Type B pancreatic cell (in vitro differentiated cells): ENCODE data around the gene PHLPP1. TPM values are rescaled to one million over a fixed set of nuclear protein-coding genes. Genes with fewer than 3 reads are reported as not detected.

Source experiments
- DNase-seq: peaks from one replicate; pipeline ENCODE4 v3.0.0; 2021; ENCODE audit warnings: mixed read lengths; ENCODE audit not compliant: unreplicated experiment; ENCODE audit errors: extremely low spot score
- H3K27ac Mint-ChIP-seq: 2 replicates; pipeline ENCODE4 v1.8.0; 2021; ENCODE audit warnings: mild to moderate bottlenecking, mixed read lengths
- H3K27me3 Mint-ChIP-seq: 2 replicates; pipeline ENCODE4 v1.8.0; 2021; ENCODE audit warnings: mixed read lengths
- H3K36me3 Mint-ChIP-seq: 2 replicates; pipeline ENCODE4 v1.8.0; 2021; ENCODE audit warnings: mixed read lengths
- H3K4me1 Mint-ChIP-seq: one replicate; pipeline ENCODE4 v1.8.0; 2021; ENCODE audit warnings: mixed read lengths; ENCODE audit not compliant: unreplicated experiment
- H3K4me3 Mint-ChIP-seq: 2 replicates; pipeline ENCODE4 v1.8.0; 2021; ENCODE audit warnings: mild to moderate bottlenecking, mixed read lengths
- H3K9me3 Mint-ChIP-seq: 2 replicates; pipeline ENCODE4 v1.8.0; 2021; ENCODE audit warnings: mixed read lengths
- total RNA-seq: library from RNA; stranded (reverse); gene quantifications from 2 replicates; pipeline ENCODE4 v1.2.1, GENCODE V29; 2021; ENCODE audit warnings: low replicate concordance
- TF ChIP-seq, protein P1 (sequence below): fragments of 200-600 bp; sonication (generic); conservative IDR thresholded peaks from 2 replicates; pipeline ENCODE4 v1.5.0; 2021; ENCODE audit warnings: antibody characterized with exemption, mild to moderate bottlenecking

Gene PHLPP1
- total RNA-seq, 1 donor from 2014 or later = 28.5 TPM

DNA sequence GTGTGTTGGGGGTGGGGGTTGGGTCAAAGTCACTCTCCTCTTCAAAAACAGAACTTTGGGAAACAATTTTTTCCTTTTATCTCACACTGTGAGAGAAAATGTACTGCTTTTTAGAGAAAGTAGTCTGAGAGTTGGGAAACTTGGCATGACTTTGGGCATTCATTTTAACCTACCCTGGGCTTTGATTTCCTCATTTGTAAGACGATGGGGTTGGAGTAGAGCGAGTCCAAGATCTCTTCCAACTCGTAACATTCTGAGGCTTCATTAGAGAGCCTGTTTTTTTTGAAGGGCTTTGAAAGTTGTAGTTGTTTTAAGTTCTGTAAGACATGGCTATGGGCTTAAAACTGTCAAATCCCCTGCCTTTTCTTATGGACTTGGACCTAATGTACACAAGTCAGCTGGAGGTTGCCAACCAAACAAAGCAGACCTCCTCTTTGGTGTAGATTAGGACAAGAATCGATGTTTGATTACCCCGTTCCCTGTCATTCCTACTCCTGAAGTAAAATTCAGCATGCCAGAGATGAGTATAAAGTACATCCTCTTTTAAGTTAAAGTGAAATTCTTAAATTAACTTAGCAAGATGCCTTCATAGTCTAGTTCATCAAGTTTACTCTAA, 8.4 kb downstream of the PHLPP1 start:
- Mint-ChIP-seq H3K9me3 (no peaks in the 10 kb centered on the region), H3K4me1 (peaks cover 34% of the 10 kb centered on the region), H3K27ac (no peak overlapping the region), H3K27me3 (no peaks in the 10 kb centered on the region), H3K36me3 (peaks cover 6% of the 10 kb centered on the region), H3K4me3 (no peak overlapping the region)
- TF ChIP-seq, protein P1, sequence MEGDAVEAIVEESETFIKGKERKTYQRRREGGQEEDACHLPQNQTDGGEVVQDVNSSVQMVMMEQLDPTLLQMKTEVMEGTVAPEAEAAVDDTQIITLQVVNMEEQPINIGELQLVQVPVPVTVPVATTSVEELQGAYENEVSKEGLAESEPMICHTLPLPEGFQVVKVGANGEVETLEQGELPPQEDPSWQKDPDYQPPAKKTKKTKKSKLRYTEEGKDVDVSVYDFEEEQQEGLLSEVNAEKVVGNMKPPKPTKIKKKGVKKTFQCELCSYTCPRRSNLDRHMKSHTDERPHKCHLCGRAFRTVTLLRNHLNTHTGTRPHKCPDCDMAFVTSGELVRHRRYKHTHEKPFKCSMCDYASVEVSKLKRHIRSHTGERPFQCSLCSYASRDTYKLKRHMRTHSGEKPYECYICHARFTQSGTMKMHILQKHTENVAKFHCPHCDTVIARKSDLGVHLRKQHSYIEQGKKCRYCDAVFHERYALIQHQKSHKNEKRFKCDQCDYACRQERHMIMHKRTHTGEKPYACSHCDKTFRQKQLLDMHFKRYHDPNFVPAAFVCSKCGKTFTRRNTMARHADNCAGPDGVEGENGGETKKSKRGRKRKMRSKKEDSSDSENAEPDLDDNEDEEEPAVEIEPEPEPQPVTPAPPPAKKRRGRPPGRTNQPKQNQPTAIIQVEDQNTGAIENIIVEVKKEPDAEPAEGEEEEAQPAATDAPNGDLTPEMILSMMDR = no peak
- no peak for DNase-seq

- Mint-ChIP-seq H3K27ac (no peak overlapping the region), H3K4me3 (no peak overlapping the region), H3K9me3 (no peaks in the 10 kb centered on the region), H3K4me1 (peaks cover 15% of the 10 kb centered on the region), H3K36me3 (peaks cover 17% of the 10 kb centered on the region), H3K27me3 (no peaks in the 10 kb centered on the region)
- DNase-seq = no peak
- TF ChIP-seq, protein P1 = no peak
Observed at GRCh38 chr18:62725896-62726295, 10.6 kb downstream of the PHLPP1 start.

GRCh38 chr18:62728254-62728653, 12.9 kb downstream of the PHLPP1 start:
- no peak for DNase-seq
- no peak overlapping the region for H3K4me3 Mint-ChIP-seq
- H3K36me3 Mint-ChIP-seq = peaks cover 22% of the 10 kb centered on the region
- TF ChIP-seq, protein P1 = no peak
- peaks cover 3% of the 10 kb centered on the region for H3K4me1 Mint-ChIP-seq
- H3K27ac Mint-ChIP-seq = no peak overlapping the region
- H3K27me3 Mint-ChIP-seq = no peaks in the 10 kb centered on the region
- H3K9me3 Mint-ChIP-seq = peaks cover 7% of the 10 kb centered on the region

DNA sequence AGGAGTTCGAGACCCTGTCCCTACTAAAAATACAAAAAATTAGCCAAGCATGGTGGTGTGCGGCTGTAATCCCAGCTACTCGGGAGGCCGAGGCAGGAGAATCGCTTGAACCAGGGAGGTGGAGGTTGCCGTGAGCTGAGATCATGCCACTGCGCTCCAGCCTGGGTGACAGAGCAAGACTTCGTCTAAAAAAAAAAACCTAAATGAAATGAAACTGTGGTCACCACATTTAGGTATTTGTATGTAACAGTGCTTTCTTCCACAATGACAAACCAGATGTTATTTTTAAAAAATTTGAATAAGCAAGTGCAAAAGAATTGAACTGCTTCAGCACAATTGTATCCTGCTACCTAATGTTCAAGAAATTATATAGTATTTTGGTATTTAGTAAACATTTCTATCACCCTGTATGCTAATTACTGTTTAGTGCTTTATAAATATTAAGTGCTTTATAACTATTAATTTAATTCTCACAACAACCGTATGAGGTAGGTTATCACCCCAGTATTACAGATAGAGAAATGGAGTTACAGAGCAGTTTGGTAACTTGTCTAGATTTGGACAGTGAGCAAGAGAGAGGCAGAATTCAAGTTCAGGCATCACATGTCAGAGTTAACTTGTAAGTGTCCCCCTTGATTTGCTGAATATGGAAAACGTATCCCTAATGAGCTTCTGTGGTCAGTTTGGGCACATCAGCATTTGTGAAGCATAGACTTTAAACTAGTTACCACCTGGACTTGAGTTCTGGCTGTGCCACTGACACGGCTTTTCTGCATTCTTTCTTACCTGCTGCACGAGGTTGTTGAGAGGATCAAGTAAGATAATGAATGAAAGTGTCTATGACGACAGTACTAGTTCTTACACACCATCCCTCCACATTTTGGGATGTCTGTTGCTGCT, 14.4 kb downstream of the PHLPP1 start:
- peaks cover 10% of the 10 kb centered on the region for H3K4me1 Mint-ChIP-seq
- TF ChIP-seq, protein P1 = no peak
- peaks cover 22% of the 10 kb centered on the region for H3K36me3 Mint-ChIP-seq

DNA sequence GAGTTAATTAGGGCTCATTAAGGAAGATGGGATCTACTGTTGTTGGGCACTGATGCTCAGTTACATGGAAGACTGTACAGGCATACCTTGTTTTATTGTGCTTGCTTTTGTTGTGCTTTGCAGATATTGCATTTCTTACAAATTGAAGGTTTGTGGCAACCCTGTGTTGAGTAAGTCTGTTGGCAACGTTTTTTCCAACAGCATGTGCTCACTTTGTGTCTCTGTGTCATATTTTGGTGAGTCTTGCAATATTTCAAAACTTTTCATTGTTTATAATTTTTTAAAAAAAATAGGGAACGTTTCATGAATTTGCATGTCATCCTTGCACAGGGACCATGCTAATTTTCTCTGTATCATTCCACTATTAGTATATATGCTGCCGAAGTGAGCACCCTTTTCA, 15.6 kb downstream of the PHLPP1 start:
- no peak for DNase-seq
- Mint-ChIP-seq H3K27ac (no peak overlapping the region), H3K4me3 (no peak overlapping the region), H3K27me3 (no peaks in the 10 kb centered on the region), H3K4me1 (peaks cover 10% of the 10 kb centered on the region), H3K9me3 (peaks cover 7% of the 10 kb centered on the region), H3K36me3 (peaks cover 20% of the 10 kb centered on the region)
- TF ChIP-seq, protein P1 = no peak

More for the DNA sequence above, 14.4 kb downstream of the PHLPP1 start:
- H3K9me3 Mint-ChIP-seq = peaks cover 7% of the 10 kb centered on the region
- DNase-seq = no peak
- no peak overlapping the region for H3K4me3 Mint-ChIP-seq
- no peaks in the 10 kb centered on the region for H3K27me3 Mint-ChIP-seq
- no peak overlapping the region for H3K27ac Mint-ChIP-seq
